GM12801 (cell line): ENCODE measurements around the gene LAMA4.

Experiments
- CTCF ChIP-seq: IDR thresholded peaks from one replicate; pipeline ENCODE4 v1.5.1; 2011; ENCODE audit warnings: control low read depth; ENCODE audit not compliant: insufficient read length; ENCODE audit errors: extremely low read depth

LAMA4 gene

GRCh38 chr6:112258642-112259336 is 4.4 kb upstream of the LAMA4 start:
- no peak for TF ChIP-seq CTCF

- no peak for TF ChIP-seq CTCF
These were observed 3.0 kb upstream of the LAMA4 start for GRCh38 chr6:112257178-112257855.

- TF ChIP-seq CTCF = no peak
These were observed 554 bp upstream of the LAMA4 start for GRCh38 chr6:112254921-112255320.

- no peak for TF ChIP-seq CTCF
These were observed 898 bp downstream of the LAMA4 start for GRCh38 chr6:112253498-112253840.

- no peak for TF ChIP-seq CTCF
These were observed 1.5 kb downstream of the LAMA4 start for GRCh38 chr6:112252571-112253497.

DNA sequence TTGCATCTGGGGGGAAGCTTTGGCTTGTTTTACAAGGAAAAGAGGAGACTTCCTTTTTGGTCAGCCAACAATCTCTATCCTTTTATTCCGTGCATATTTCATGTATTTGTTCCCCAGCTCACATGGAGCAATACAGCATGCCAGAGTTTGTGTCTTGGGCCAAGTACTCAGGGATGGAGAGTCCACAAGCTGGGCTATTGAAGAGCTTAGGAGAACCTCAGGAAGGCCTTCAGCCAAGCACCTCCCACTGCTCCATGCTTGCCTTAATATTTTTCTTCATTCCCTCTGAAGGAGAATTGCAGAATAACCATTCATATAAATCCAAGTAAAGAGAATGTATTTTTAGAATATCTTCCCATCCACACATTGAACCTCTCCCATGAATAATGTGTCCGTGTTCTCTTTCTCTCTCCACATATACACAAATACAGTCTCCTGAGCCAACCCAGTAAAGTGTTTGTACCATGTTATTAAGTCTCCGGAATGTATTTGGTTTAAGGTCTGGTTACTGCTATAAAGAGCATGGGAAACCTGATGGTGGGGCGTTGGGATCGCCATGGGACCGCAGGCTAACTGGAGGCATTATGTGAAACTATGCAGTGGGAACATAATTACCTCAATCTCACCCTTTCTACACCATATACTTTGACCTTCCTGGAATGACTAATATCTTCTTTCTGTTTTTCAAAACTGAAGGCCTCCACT is 3.0 kb downstream of the LAMA4 start:
- no peak for TF ChIP-seq CTCF

DNA sequence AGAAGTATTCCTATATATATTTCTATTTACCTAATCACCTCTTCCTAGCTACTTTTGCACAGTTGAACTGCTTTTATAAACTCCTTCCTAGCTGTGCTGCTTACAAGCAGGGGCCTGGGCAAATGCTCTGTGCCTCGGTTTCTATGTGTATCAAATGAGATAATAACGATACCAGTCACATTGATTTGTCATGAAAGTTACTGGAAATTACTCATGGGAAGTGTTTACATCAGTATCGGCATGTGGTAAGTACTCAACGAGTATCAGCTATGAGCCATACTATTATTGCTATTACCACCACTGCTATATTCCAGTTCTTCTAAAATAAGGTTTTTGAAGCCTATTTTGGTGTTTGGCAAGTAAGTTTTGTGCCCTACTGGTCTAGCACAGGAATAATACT is 4.9 kb downstream of the LAMA4 start:
- TF ChIP-seq CTCF = no peak
